ENCODE data around the gene DGAT2L6. TPM values are rescaled to one million over a fixed set of nuclear protein-coding genes. Genes with fewer than 3 reads are reported as not detected.

The DGAT2L6 gene
- total RNA-seq, 1 donor from 2014 or later = not detected

DNA sequence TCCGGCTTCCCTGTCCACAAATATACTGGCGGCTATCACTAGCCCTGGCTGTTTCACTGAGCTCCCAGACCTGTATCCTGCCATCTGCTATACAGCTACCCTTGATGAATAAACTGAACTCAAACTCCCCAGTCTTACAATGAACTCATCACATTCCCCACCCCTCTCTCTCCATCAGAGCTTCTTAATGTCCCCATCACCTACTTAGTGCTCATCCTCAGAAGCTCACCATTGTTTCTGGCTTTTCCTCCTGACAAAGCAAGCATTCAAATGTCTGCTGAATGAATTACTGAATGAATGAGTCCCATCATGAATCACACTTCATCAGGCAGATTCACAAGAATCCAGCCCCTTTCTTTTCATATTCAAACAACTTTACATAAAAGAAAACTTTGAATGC is 5.7 kb upstream of the DGAT2L6 start:
- Histone ChIP-seq H3K79me2 (ENCODE audit: insufficient read depth, low read length) (no peaks in the 10 kb centered on the region), H3K4me2 (ENCODE audit: low read length) (peak overlapping the region; percentile 36), H3K27ac (ENCODE audit: low read depth, low read length) (peak overlapping the region; percentile 47), H3K27me3 (ENCODE audit: insufficient read depth, low read length) (no peaks in the 10 kb centered on the region), H3K9ac (ENCODE audit: low read length) (no peak overlapping the region), H3K4me3 (ENCODE audit: insufficient read depth, low read depth, low read length) (no peak overlapping the region), H3K36me3 (ENCODE audit: insufficient read depth, low read length) (no peaks in the 10 kb centered on the region), H2AFZ (ENCODE audit: low read depth, low read length) (peak overlapping the region; percentile 41), H4K20me1 (ENCODE audit: insufficient read depth, low read length) (no peaks in the 10 kb centered on the region), H3K4me1 (ENCODE audit: insufficient read depth, low read length) (peaks cover 47% of the 10 kb centered on the region), H3K9me3 (ENCODE audit: insufficient read depth, low read depth, low read length) (no peaks in the 10 kb centered on the region)
- TF ChIP-seq EZH2 (IDR thresholded peaks at IDR 0.05; ENCODE audit: insufficient read depth, low read length) = no peak
- TF ChIP-seq, protein P1, sequence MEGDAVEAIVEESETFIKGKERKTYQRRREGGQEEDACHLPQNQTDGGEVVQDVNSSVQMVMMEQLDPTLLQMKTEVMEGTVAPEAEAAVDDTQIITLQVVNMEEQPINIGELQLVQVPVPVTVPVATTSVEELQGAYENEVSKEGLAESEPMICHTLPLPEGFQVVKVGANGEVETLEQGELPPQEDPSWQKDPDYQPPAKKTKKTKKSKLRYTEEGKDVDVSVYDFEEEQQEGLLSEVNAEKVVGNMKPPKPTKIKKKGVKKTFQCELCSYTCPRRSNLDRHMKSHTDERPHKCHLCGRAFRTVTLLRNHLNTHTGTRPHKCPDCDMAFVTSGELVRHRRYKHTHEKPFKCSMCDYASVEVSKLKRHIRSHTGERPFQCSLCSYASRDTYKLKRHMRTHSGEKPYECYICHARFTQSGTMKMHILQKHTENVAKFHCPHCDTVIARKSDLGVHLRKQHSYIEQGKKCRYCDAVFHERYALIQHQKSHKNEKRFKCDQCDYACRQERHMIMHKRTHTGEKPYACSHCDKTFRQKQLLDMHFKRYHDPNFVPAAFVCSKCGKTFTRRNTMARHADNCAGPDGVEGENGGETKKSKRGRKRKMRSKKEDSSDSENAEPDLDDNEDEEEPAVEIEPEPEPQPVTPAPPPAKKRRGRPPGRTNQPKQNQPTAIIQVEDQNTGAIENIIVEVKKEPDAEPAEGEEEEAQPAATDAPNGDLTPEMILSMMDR (IDR thresholded peaks at IDR 0.05; ENCODE audit: insufficient read depth, low read depth, low read length) = no peak
- peak; percentile 13 for DNase-seq (ENCODE audit: low read depth)
- FAIRE-seq = peak; percentile 95
- Mint-ChIP-seq H3K4me1 (ENCODE audit: low read depth, unreplicated experiment) (peaks cover 37% of the 10 kb centered on the region), H3K4me3 (ENCODE audit: unreplicated experiment) (no peak overlapping the region), H3K36me3 (ENCODE audit: low read depth, unreplicated experiment) (no peaks in the 10 kb centered on the region), H3K27ac (ENCODE audit: unreplicated experiment) (peak overlapping the region; percentile 20), H3K9me3 (ENCODE audit: unreplicated experiment) (peaks cover 2% of the 10 kb centered on the region), H3K27me3 (ENCODE audit: low read depth, unreplicated experiment) (no peaks in the 10 kb centered on the region)

DNA sequence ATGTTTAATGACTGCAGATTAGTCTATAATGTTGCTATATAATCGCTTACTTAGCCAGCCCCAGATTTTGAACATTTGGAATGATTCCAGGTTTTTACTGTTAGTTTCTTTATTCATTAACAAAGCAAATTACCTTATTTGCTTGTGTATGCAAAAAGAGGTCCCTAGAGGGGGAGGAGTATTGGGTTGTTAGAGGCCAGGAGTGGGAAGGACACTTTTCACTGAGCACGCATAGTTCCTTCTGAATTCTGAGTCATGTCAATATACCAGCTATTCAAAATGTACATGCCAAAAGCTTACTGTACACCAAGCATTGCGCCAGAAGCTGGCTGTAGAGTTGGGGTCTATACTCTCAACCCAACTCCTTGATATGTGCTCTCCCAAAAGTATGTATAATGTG is 5.1 kb upstream of the DGAT2L6 start:
- no peak overlapping the region for H3K27ac ChIP-seq (ENCODE audit: low read depth, low read length)
- H3K4me3 ChIP-seq (ENCODE audit: insufficient read depth, low read depth, low read length) = no peak overlapping the region
- DNase-seq (ENCODE audit: low read depth) = peak; percentile 15
- peaks cover 50% of the 10 kb centered on the region for H3K4me1 ChIP-seq (ENCODE audit: insufficient read depth, low read length)
- peaks cover 32% of the 10 kb centered on the region for H3K4me1 Mint-ChIP-seq (ENCODE audit: low read depth, unreplicated experiment)
- no peaks in the 10 kb centered on the region for H3K36me3 ChIP-seq (ENCODE audit: insufficient read depth, low read length)
- peak overlapping the region; percentile 10 for H2AFZ ChIP-seq (ENCODE audit: low read depth, low read length)
- no peak overlapping the region for H3K27ac Mint-ChIP-seq (ENCODE audit: unreplicated experiment)
- no peaks in the 10 kb centered on the region for H3K27me3 ChIP-seq (ENCODE audit: insufficient read depth, low read length)
- peak overlapping the region; percentile 15 for H3K4me2 ChIP-seq (ENCODE audit: low read length)
- H3K27me3 Mint-ChIP-seq (ENCODE audit: low read depth, unreplicated experiment) = no peaks in the 10 kb centered on the region
- H3K36me3 Mint-ChIP-seq (ENCODE audit: low read depth, unreplicated experiment) = no peaks in the 10 kb centered on the region
- H3K9me3 ChIP-seq (ENCODE audit: insufficient read depth, low read depth, low read length) = no peaks in the 10 kb centered on the region
- peaks cover 2% of the 10 kb centered on the region for H3K9me3 Mint-ChIP-seq (ENCODE audit: unreplicated experiment)
- H3K79me2 ChIP-seq (ENCODE audit: insufficient read depth, low read length) = no peaks in the 10 kb centered on the region
- H4K20me1 ChIP-seq (ENCODE audit: insufficient read depth, low read length) = no peaks in the 10 kb centered on the region
- peak; percentile 99 for FAIRE-seq
- H3K9ac ChIP-seq (ENCODE audit: low read length) = no peak overlapping the region
- no peak for TF ChIP-seq EZH2 (IDR thresholded peaks at IDR 0.05; ENCODE audit: insufficient read depth, low read length)
- TF ChIP-seq, protein P1 (IDR thresholded peaks at IDR 0.05; ENCODE audit: insufficient read depth, low read depth, low read length) = no peak
- H3K4me3 Mint-ChIP-seq (ENCODE audit: unreplicated experiment) = no peak overlapping the region

DNA sequence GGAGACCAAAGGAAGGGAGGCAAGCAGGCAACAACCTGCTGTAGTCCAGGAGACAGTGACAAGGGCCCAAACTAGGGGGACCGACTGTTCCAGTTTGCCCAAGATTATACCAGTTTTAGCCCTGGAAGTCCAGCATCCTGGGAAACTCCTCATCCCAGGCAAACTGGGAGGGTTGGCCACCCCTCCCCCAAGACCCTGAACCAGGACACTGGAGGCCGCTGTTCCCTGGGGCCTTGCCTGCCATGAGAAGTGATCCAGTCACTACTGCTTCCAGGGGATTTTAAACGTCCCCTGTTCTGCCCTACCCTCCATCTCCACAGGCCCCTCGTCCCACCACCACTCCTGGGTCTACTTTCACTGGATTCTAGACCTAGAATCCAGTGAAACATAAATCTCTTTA is 4.3 kb upstream of the DGAT2L6 start:
- peaks cover 2% of the 10 kb centered on the region for H3K9me3 Mint-ChIP-seq (ENCODE audit: unreplicated experiment)
- no peak overlapping the region for H3K4me2 ChIP-seq (ENCODE audit: low read length)

More for the DNA sequence above, 4.3 kb upstream of the DGAT2L6 start:
- no peaks in the 10 kb centered on the region for H4K20me1 ChIP-seq (ENCODE audit: insufficient read depth, low read length)
- H3K27ac ChIP-seq (ENCODE audit: low read depth, low read length) = no peak overlapping the region
- Mint-ChIP-seq H3K36me3 (ENCODE audit: low read depth, unreplicated experiment) (no peaks in the 10 kb centered on the region), H3K27me3 (ENCODE audit: low read depth, unreplicated experiment) (no peaks in the 10 kb centered on the region), H3K4me1 (ENCODE audit: low read depth, unreplicated experiment) (peaks cover 26% of the 10 kb centered on the region), H3K27ac (ENCODE audit: unreplicated experiment) (no peak overlapping the region), H3K4me3 (ENCODE audit: unreplicated experiment) (no peak overlapping the region)
- no peaks in the 10 kb centered on the region for H3K9me3 ChIP-seq (ENCODE audit: insufficient read depth, low read depth, low read length)
- H3K4me1 ChIP-seq (ENCODE audit: insufficient read depth, low read length) = peaks cover 43% of the 10 kb centered on the region
- no peaks in the 10 kb centered on the region for H3K79me2 ChIP-seq (ENCODE audit: insufficient read depth, low read length)
- H3K9ac ChIP-seq (ENCODE audit: low read length) = no peak overlapping the region
- H3K4me3 ChIP-seq (ENCODE audit: insufficient read depth, low read depth, low read length) = no peak overlapping the region
- DNase-seq (ENCODE audit: low read depth) = no peak
- H3K36me3 ChIP-seq (ENCODE audit: insufficient read depth, low read length) = no peaks in the 10 kb centered on the region
- H3K27me3 ChIP-seq (ENCODE audit: insufficient read depth, low read length) = no peaks in the 10 kb centered on the region
- no peak for FAIRE-seq
- no peak overlapping the region for H2AFZ ChIP-seq (ENCODE audit: low read depth, low read length)
- no peak for TF ChIP-seq EZH2 (IDR thresholded peaks at IDR 0.05; ENCODE audit: insufficient read depth, low read length)
- TF ChIP-seq, protein P1 (IDR thresholded peaks at IDR 0.05; ENCODE audit: insufficient read depth, low read depth, low read length) = no peak

Measured in astrocyte (in vitro differentiated cells and primary cell).